ENCODE data around the gene ELFN1.

The ELFN1 gene

DNA sequence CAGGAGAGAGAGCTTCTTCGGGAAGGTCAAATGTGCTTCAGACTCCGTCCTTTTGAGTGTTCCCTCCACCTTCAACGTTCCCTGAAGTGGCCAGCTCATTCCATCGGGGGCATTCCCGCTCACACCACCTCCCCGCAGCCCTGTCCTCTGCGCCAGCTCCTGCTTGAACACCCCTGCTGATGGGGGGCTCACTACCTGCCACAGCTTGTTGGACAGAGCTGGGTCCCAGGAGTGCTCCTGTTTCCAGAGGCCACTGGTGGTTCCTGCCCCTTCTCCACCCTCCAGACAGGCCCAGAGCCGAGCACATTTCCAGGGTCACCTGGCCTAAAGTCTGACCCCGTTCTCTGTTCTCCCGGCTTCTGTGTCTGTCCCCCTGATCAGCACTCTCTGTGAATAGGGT is 67.4 kb downstream of the ELFN1 start:
- no peak overlapping the region for H3K4me3 ChIP-seq (replicated peaks; ENCODE audit: low read depth, low read length)
- no peak for DNase-seq (ENCODE audit: extremely low read depth, low read depth)
- TF ChIP-seq, protein P1, sequence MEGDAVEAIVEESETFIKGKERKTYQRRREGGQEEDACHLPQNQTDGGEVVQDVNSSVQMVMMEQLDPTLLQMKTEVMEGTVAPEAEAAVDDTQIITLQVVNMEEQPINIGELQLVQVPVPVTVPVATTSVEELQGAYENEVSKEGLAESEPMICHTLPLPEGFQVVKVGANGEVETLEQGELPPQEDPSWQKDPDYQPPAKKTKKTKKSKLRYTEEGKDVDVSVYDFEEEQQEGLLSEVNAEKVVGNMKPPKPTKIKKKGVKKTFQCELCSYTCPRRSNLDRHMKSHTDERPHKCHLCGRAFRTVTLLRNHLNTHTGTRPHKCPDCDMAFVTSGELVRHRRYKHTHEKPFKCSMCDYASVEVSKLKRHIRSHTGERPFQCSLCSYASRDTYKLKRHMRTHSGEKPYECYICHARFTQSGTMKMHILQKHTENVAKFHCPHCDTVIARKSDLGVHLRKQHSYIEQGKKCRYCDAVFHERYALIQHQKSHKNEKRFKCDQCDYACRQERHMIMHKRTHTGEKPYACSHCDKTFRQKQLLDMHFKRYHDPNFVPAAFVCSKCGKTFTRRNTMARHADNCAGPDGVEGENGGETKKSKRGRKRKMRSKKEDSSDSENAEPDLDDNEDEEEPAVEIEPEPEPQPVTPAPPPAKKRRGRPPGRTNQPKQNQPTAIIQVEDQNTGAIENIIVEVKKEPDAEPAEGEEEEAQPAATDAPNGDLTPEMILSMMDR (IDR thresholded peaks at IDR 0.05; ENCODE audit: low read depth, low read length, missing control alignments): no peak

GRCh38 chr7:1737956-1738355 is 67.9 kb downstream of the ELFN1 start:
- no peak for DNase-seq (ENCODE audit: extremely low read depth, low read depth)
- TF ChIP-seq, protein P1 (IDR thresholded peaks at IDR 0.05; ENCODE audit: low read depth, low read length, missing control alignments): no peak
- H3K4me3 ChIP-seq (replicated peaks; ENCODE audit: low read depth, low read length): no peak overlapping the region

GRCh38 chr7:1738511-1738910 is 68.4 kb downstream of the ELFN1 start:
- TF ChIP-seq, protein P1 (IDR thresholded peaks at IDR 0.05; ENCODE audit: low read depth, low read length, missing control alignments): no peak
- DNase-seq (ENCODE audit: extremely low read depth, low read depth): no peak
- H3K4me3 ChIP-seq (replicated peaks; ENCODE audit: low read depth, low read length): no peak overlapping the region

DNA sequence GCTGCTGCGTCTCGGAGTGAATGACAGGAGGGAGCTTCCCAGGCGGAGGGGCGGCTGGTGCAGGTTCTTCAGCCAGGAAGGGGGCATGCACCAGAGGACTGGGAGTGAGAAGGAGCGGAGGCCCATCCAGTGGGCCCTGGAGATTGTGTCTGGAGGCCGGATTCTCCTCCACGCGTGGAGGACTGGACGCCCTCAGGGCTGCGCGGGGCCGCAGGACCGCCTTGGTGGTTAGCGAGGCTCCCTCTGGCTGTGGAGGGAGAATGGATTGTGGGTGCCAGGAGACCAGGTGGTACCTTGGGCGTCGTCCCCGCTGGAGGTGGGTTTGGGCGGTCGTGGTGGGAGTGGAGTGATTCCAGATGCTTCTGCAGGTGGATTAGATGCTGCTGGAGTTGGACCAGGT is 68.9 kb downstream of the ELFN1 start:
- DNase-seq (ENCODE audit: extremely low read depth, low read depth): no peak
- TF ChIP-seq, protein P1 (IDR thresholded peaks at IDR 0.05; ENCODE audit: low read depth, low read length, missing control alignments): no peak
- H3K4me3 ChIP-seq (replicated peaks; ENCODE audit: low read depth, low read length): no peak overlapping the region

DNA sequence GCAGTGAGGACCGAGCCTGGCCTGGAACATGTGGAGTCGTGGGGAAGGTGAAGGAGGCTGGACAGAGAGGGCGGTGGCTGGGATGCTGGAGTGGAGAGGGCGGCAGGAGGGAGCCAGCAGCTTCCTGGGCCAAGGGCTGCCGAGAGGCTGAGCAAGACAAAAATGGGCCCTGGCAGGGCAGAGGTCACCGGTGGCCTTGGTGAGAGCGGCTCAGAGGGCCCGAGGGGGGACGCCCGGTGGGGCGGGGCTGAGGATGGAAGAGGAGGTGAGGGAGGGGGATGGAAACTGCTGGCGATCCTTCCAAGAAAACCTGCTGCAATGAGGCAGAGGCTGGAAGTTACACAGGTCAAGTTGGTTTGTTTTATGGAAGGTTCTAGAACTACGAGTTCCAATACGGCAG is 69.5 kb downstream of the ELFN1 start:
- TF ChIP-seq, protein P1 (IDR thresholded peaks at IDR 0.05; ENCODE audit: low read depth, low read length, missing control alignments): no peak
- DNase-seq (ENCODE audit: extremely low read depth, low read depth): no peak
- no peak overlapping the region for H3K4me3 ChIP-seq (replicated peaks; ENCODE audit: low read depth, low read length)

DNA sequence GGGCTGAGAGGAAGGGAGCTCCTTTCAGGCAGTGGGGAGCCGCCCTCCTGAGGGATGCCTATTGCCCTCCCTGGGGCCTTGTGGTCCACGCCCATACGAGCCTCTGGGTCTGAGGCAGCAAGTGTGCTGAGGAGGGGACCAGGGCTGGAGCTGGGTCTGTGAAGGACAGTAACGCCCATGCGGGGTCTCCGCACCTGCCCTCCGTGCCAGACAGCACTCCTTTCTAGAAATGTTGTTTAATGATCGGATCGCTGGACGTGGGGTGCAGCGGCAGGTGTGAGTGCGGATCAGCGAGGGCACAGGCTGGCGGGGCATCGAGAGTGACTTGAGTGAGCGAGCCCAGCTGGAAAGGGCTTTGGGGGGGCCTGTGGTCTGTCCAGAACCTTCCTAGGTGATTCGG is 70.1 kb downstream of the ELFN1 start:
- no peak for DNase-seq (ENCODE audit: extremely low read depth, low read depth)
- H3K4me3 ChIP-seq (replicated peaks; ENCODE audit: low read depth, low read length): no peak overlapping the region
- TF ChIP-seq, protein P1 (IDR thresholded peaks at IDR 0.05; ENCODE audit: low read depth, low read length, missing control alignments): no peak

DNA sequence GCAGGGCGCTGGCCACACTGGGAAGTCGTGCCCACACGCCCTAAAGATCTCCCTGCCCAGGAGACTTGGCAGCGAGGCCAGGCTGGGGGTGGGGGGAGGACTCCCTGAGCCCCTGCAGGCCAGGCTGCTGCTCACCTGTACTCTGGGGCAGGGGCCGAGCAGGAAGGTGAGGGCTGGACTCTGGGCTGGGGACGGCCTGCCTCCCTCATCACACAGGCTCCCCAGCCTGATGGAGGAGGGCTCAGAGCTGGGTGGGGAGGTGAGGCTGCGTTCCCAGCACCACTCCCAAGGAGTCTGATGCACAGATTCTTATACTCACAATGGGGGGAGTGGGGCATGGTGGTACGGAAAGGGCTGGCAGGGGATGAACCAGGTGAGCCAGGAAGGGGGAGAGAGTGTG is 71.2 kb downstream of the ELFN1 start:
- no peak overlapping the region for H3K4me3 ChIP-seq (replicated peaks; ENCODE audit: low read depth, low read length)
- no peak for DNase-seq (ENCODE audit: extremely low read depth, low read depth)
- TF ChIP-seq, protein P1 (IDR thresholded peaks at IDR 0.05; ENCODE audit: low read depth, low read length, missing control alignments): no peak
